ENCODE measurements around the gene CDH8. TPM values are rescaled to one million over a fixed set of nuclear protein-coding genes. Genes with fewer than 3 reads are reported as not detected.

The CDH8 gene
- total and polyA plus RNA-seq, 2 of the 4 experiments (the other 2 are of a cell fraction): not detected

- Histone ChIP-seq H2BK20ac (ENCODE audit: low read depth, low read length) (no peak overlapping the region), H4K91ac (ENCODE audit: insufficient read depth, low read depth, low read length) (no peak overlapping the region), H3K18ac (ENCODE audit: low read depth, low read length) (no peak overlapping the region), H3K56ac (ENCODE audit: extremely low read depth, insufficient read depth, low read length) (no peak overlapping the region), H3K14ac (replicated peaks; ENCODE audit: low read depth, low read length) (no peak overlapping the region), H4K8ac (ENCODE audit: low read depth in 2 of 2, low read length in 2 of 2) (no peak overlapping the region), H4K20me1 (ENCODE audit: insufficient read depth, low read length) (no peaks in the 10 kb centered on the region), H2AFZ (replicated peaks; ENCODE audit: low read length, poor library complexity) (no peak overlapping the region), H3K9me3 (ENCODE audit: control insufficient read depth, insufficient read depth, low read length) (no peaks in the 10 kb centered on the region; the same call in 1 of the 2 replicates), H2BK5ac (ENCODE audit: low read depth, low read length, poor library complexity, severe bottlenecking) (no peak overlapping the region), H3K9me1 (ENCODE audit: insufficient read depth, low read length) (no peaks in the 10 kb centered on the region), H3K27ac (ENCODE audit: insufficient read depth, low read length) (no peak overlapping the region), H3K9ac (ENCODE audit: low read depth, low read length) (no peak overlapping the region), H4K5ac (ENCODE audit: low read depth, low read length) (no peak overlapping the region), H3K23ac (ENCODE audit: low read depth, low read length) (no peak overlapping the region), H2BK15ac (ENCODE audit: low read depth, low read length) (no peak overlapping the region), H2AK9ac (replicated peaks; ENCODE audit: low read depth, low read length, poor library complexity) (no peak overlapping the region), H3K79me1 (ENCODE audit: low read depth in 1 of 2, low read length in 2 of 2) (no peaks in the 10 kb centered on the region), H2AK5ac (ENCODE audit: low read depth, low read length) (no peak overlapping the region), H3K4me1 (ENCODE audit: control insufficient read depth, insufficient read depth, low read length) (no peaks in the 10 kb centered on the region), H3K27me3 (ENCODE audit: control insufficient read depth, insufficient read depth, low read length) (no peaks in the 10 kb centered on the region), H3K4me3 (ENCODE audit: insufficient read depth, low read depth, low read length) (no peak overlapping the region), H3K36me3 (ENCODE audit: control insufficient read depth, insufficient read depth, low read length) (no peaks in the 10 kb centered on the region), H2BK120ac (ENCODE audit: low read depth, low read length) (no peak overlapping the region), H3K4ac (ENCODE audit: low read depth, low read length) (no peak overlapping the region), H3K4me2 (ENCODE audit: low read depth, low read length) (no peak overlapping the region)
- ChIA-PET CTCF (no interaction called here), POLR2A (ENCODE audit: unreplicated experiment) (no interaction called here)
- no peak for ATAC-seq (ENCODE audit: low read depth)
- intact Hi-C loops (cut with micrococcal nuclease) (no loop called here), dilution Hi-C loops (cut with HindIII; ENCODE audit: low sequenced_read_pairs, unreplicated experiment) (no loop called here), in situ Hi-C loops (cut with MboI; ENCODE audit: low sequenced_read_pairs) (no loop called here)
- TF ChIP-seq CEBPB (IDR thresholded peaks at IDR 0.05; ENCODE audit: low read depth, low read length) (no peak), FOS (IDR thresholded peaks at IDR 0.05; ENCODE audit: low read depth, low read length) (no peak), NFE2L2 (IDR thresholded peaks at IDR 0.05; ENCODE audit: low read depth, low read length) (no peak), BHLHE40 (IDR thresholded peaks at IDR 0.05; ENCODE audit: low read depth, low read length) (no peak), POLR2A (IDR thresholded peaks at IDR 0.05; ENCODE audit: low read depth, low read length) (no peak), CHD1 (IDR thresholded peaks at IDR 0.05; ENCODE audit: low read depth, low read length) (no peak), MAFK (IDR thresholded peaks at IDR 0.05; ENCODE audit: low read depth, low read length) (no peak), MXI1 (IDR thresholded peaks at IDR 0.05; ENCODE audit: borderline replicate concordance, low read depth, low read length) (no peak), SMC3 (IDR thresholded peaks at IDR 0.05; ENCODE audit: low read depth, low read length) (no peak), MAZ (IDR thresholded peaks at IDR 0.05; ENCODE audit: borderline replicate concordance, low read depth, low read length) (no peak), USF2 (IDR thresholded peaks at IDR 0.05; ENCODE audit: low read depth, low read length) (no peak), RCOR1 (IDR thresholded peaks at IDR 0.05; ENCODE audit: insufficient replicate concordance, low read length) (no peak), RFX5 (IDR thresholded peaks at IDR 0.05; ENCODE audit: low read depth, low read length) (no peak), RAD21 (IDR thresholded peaks at IDR 0.05; ENCODE audit: low read length) (no peak)
- TF ChIP-seq, protein P1, sequence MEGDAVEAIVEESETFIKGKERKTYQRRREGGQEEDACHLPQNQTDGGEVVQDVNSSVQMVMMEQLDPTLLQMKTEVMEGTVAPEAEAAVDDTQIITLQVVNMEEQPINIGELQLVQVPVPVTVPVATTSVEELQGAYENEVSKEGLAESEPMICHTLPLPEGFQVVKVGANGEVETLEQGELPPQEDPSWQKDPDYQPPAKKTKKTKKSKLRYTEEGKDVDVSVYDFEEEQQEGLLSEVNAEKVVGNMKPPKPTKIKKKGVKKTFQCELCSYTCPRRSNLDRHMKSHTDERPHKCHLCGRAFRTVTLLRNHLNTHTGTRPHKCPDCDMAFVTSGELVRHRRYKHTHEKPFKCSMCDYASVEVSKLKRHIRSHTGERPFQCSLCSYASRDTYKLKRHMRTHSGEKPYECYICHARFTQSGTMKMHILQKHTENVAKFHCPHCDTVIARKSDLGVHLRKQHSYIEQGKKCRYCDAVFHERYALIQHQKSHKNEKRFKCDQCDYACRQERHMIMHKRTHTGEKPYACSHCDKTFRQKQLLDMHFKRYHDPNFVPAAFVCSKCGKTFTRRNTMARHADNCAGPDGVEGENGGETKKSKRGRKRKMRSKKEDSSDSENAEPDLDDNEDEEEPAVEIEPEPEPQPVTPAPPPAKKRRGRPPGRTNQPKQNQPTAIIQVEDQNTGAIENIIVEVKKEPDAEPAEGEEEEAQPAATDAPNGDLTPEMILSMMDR (conservative IDR thresholded peaks at IDR 0.05; ENCODE audit: low read depth, low read length): no peak
- TF ChIP-seq, protein P2, sequence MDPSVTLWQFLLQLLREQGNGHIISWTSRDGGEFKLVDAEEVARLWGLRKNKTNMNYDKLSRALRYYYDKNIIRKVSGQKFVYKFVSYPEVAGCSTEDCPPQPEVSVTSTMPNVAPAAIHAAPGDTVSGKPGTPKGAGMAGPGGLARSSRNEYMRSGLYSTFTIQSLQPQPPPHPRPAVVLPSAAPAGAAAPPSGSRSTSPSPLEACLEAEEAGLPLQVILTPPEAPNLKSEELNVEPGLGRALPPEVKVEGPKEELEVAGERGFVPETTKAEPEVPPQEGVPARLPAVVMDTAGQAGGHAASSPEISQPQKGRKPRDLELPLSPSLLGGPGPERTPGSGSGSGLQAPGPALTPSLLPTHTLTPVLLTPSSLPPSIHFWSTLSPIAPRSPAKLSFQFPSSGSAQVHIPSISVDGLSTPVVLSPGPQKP (IDR thresholded peaks at IDR 0.05; ENCODE audit: borderline replicate concordance, low read depth, low read length): no peak
- no peak for DNase-seq
- no TSS peak for BruUV-seq (replicated peaks)
- no CpG with 5 or more reads among the region's 3 CpGs for WGBS, 2 experiments (ENCODE audit: extremely low coverage in 2 of 2, insufficient read length in 1 of 2)
Observed at GRCh38 chr16:62050793-62051192, 14.6 kb upstream of the CDH8 start.
